DOHH2 (cell line): ENCODE measurements around the gene NCSTN.

Experiments
- H3F3A ChIP-seq: fragments of 200-600 bp; sonication (generic), shearing (Covaris generic); 2 replicates; pipeline ENCODE4 v1.6.0; 2016; ENCODE audit warnings: antibody characterized with exemption, mild to moderate bottlenecking; ENCODE audit not compliant: control insufficient read depth, insufficient read depth
- H3K27ac ChIP-seq: fragments of 200-600 bp; sonication (generic); 2 replicates; pipeline ENCODE4 v1.5.1; 2014; ENCODE audit warnings: low read depth, mild to moderate bottlenecking, low read length, moderate library complexity
- H3K27me3 ChIP-seq: fragments of 200-600 bp; sonication (generic); 2 replicates; pipeline ENCODE4 v1.6.1; 2014; ENCODE audit warnings: mild to moderate bottlenecking, low read length, mixed read lengths; ENCODE audit not compliant: control insufficient read depth
- H3K36me3 ChIP-seq: fragments of 200-600 bp; sonication (generic); 2 replicates; pipeline ENCODE4 v1.6.1; 2014; ENCODE audit warnings: mild to moderate bottlenecking, low read length, moderate library complexity, mixed read lengths; ENCODE audit not compliant: control insufficient read depth
- H3K4me1 ChIP-seq: fragments of 200-600 bp; sonication (generic); 2 replicates; pipeline ENCODE4 v1.6.1; 2014; ENCODE audit warnings: mild to moderate bottlenecking, low read length, mixed read lengths; ENCODE audit not compliant: control insufficient read depth
- H3K4me2 ChIP-seq: fragments of 200-600 bp; sonication (generic); 2 replicates; pipeline ENCODE4 v1.6.0; 2014; ENCODE audit warnings: mild to moderate bottlenecking, low read length, moderate library complexity
- H3K4me3 ChIP-seq: fragments of 200-600 bp; sonication (generic); 2 replicates; pipeline ENCODE4 v1.5.1; 2014; ENCODE audit warnings: mild to moderate bottlenecking, low read length, mixed read lengths
- H3K79me2 ChIP-seq: fragments of 200-600 bp; sonication (generic); 2 replicates; pipeline ENCODE4 v1.6.1; 2014; ENCODE audit warnings: mild to moderate bottlenecking, low read length, mixed read lengths; ENCODE audit not compliant: control insufficient read depth
- H3K9me2 ChIP-seq: fragments of 200-600 bp; sonication (generic); replicated peaks from 2 replicates; pipeline ENCODE4 v1.6.1; 2014; ENCODE audit warnings: mild to moderate bottlenecking, low read length, mixed read lengths; ENCODE audit not compliant: control insufficient read depth
- H3K9me3 ChIP-seq: fragments of 200-600 bp; sonication (generic); 2 replicates; pipeline ENCODE4 v1.6.1; 2014; ENCODE audit warnings: antibody characterized with exemption, low read length, mixed read lengths; ENCODE audit not compliant: control insufficient read depth, insufficient read depth
- H4K20me1 ChIP-seq: fragments of 200-600 bp; sonication (generic); 2 replicates; pipeline ENCODE4 v1.6.0; 2014; ENCODE audit warnings: low read depth, mild to moderate bottlenecking, antibody characterized with exemption, low read length, moderate library complexity; ENCODE audit not compliant: control insufficient read depth, insufficient read depth
- EZH2phosphoT487 ChIP-seq: fragments of 200-600 bp; sonication (generic); IDR thresholded peaks from 2 replicates; pipeline ENCODE4 v1.6.1; 2017; ENCODE audit warnings: borderline replicate concordance, mild to moderate bottlenecking, antibody characterized with exemption, low read length, moderate library complexity, mixed read lengths
- TF ChIP-seq, protein P1 (sequence below): fragments of 200-600 bp; sonication (generic); IDR thresholded peaks from one replicate; pipeline ENCODE4 v1.5.1; 2014; ENCODE audit warnings: antibody characterized with exemption, mild to moderate bottlenecking, low read depth, low read length; ENCODE audit not compliant: poor library complexity, severe bottlenecking

The NCSTN gene

DNA sequence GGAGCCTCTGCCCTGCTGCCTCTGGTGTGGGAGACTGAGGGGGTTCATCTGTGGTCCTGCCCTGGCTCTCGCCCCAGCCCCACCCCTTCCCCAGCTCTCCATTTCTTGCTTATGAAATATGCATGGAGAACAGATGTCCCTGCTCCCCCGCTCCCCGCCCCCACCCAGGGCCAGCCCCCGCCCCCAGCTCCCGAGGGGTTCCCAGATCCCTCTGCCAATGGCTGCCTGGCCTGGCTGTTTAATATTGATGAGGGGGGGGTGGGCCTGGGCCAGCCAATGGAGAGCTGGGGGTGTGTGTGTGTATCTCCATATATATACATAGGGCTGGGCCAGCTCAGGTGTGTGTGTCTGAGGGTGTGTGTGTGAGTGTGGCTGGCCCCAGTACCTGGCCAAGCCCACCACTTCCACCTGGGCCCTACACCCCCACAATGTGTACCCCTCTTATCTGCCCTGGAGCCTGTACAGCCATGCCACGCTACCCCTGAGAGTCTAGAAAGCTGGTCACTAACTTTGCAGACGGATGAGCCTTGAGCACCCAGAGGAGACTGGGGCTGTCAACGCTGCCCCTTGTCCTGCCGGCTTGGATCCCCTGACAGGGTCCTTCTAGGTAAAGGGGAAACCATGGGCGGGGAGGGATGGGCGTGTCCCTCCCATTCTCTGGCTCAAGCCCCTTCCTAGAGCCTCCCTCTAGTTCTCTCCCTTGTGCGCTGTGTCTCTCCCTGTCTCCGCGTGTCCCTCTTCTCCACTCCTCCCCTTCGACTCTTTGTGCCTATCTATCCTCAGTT lies 23.7 kb downstream of the NCSTN start, which contains the start of gene NHLH1:
NHLH1 (plus strand) TSS at position 341 of the 785 bp plus-strand sequence. CDS start 3,661 bp downstream, outside the sequence.
- TF ChIP-seq, protein P1, sequence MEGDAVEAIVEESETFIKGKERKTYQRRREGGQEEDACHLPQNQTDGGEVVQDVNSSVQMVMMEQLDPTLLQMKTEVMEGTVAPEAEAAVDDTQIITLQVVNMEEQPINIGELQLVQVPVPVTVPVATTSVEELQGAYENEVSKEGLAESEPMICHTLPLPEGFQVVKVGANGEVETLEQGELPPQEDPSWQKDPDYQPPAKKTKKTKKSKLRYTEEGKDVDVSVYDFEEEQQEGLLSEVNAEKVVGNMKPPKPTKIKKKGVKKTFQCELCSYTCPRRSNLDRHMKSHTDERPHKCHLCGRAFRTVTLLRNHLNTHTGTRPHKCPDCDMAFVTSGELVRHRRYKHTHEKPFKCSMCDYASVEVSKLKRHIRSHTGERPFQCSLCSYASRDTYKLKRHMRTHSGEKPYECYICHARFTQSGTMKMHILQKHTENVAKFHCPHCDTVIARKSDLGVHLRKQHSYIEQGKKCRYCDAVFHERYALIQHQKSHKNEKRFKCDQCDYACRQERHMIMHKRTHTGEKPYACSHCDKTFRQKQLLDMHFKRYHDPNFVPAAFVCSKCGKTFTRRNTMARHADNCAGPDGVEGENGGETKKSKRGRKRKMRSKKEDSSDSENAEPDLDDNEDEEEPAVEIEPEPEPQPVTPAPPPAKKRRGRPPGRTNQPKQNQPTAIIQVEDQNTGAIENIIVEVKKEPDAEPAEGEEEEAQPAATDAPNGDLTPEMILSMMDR: no peak
- H3K27ac ChIP-seq: no peak within 1 kb of the TSS
- H3K36me3 ChIP-seq: no peaks in the 10 kb centered on the region
- H3F3A ChIP-seq: no peaks in the 10 kb centered on the region
- H3K4me3 ChIP-seq: no peak within 1 kb of the TSS
- H3K9me3 ChIP-seq: no peaks in the 10 kb centered on the region
- peaks cover 20% of the 10 kb centered on the region for H3K27me3 ChIP-seq
- no peaks in the 10 kb centered on the region for H3K79me2 ChIP-seq
- no peak within 1 kb of the TSS for H3K4me2 ChIP-seq
- H3K9me2 ChIP-seq: no peaks in the 10 kb centered on the region
- H4K20me1 ChIP-seq: no peaks in the 10 kb centered on the region
- no peaks in the 10 kb centered on the region for H3K4me1 ChIP-seq

DNA sequence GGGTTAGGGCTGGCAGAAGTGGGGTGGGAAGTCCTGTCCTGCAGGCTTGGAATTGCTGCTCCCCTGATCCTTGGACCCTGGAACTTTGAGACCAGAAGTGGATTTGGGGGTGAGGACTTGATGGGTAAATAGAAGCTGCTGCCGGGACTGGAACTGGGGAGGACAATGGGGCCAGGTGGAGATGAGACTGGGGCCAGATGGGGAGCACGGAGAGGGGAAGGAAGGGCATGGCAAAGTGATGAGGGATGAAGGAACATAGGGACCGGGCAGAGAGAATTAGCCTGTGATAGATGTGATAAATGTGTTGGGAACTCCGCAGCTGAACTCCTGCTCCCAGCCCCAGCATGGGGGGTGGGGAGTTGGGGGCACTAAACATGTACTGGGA lies 24.3 kb downstream of the NCSTN start:
- H3K36me3 ChIP-seq: no peaks in the 10 kb centered on the region
- no peaks in the 10 kb centered on the region for H4K20me1 ChIP-seq
- no peaks in the 10 kb centered on the region for H3K9me2 ChIP-seq
- no peaks in the 10 kb centered on the region for H3K4me1 ChIP-seq
- no peak overlapping the region for H3K4me2 ChIP-seq
- TF ChIP-seq EZH2phosphoT487: no peak
- TF ChIP-seq, protein P1: no peak
- H3K27ac ChIP-seq: no peak overlapping the region
- H3K9me3 ChIP-seq: no peaks in the 10 kb centered on the region
- no peaks in the 10 kb centered on the region for H3F3A ChIP-seq
- no peaks in the 10 kb centered on the region for H3K79me2 ChIP-seq
- H3K27me3 ChIP-seq: peaks cover 20% of the 10 kb centered on the region
- no peak overlapping the region for H3K4me3 ChIP-seq

DNA sequence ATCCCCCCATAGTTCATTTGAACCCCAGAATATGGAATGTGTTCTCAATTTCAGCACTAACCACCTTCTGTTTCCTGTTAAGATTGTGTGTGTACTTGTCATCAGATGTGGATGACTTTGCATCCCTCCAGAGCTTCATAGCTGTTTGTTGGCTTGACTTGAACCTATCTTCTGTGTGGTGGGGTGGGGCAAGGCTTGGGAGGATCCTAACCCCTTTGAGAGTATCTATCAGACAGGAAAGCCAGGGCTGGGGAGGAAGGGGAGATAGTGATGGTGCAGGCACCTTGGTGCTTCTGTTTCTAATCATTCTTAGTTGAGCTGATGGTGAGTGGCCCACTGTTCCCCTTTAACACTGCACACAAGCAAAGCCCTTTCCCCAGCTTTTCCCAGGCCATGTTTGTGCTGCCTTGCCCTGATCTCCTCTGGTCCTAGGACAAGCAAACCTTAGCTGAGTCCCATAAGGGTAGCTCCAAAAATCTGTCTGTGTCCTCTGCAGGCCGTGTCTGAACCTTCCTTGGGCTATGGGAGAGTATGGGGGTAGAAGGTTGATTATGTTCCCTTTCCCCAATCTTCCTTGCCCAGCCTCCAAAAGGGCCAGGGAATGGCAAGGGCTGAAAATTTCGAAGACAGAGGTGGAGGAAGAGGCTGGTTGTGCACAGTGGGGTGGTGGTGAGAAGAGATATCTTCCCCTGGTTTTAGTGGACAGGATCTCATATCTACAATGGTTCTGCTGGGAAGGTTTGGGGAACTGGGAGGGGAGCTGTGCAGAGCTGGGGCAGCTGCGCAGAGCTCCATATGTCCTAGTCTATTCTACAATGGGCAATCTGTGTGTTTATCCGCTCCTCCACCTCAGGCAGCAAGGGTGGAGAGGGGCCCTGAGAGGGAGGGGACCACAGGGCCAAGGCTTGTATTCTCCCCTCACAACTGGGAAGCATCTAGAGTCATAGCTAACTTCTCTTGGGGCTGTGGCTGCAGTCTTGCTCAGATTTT lies 25.0 kb downstream of the NCSTN start:
- Histone ChIP-seq H3K4me3 (no peak overlapping the region), H3K4me1 (no peaks in the 10 kb centered on the region), H4K20me1 (no peaks in the 10 kb centered on the region), H3K27me3 (peaks cover 20% of the 10 kb centered on the region), H3K9me3 (no peaks in the 10 kb centered on the region), H3K9me2 (no peaks in the 10 kb centered on the region), H3F3A (no peaks in the 10 kb centered on the region), H3K4me2 (no peak overlapping the region), H3K27ac (no peak overlapping the region), H3K79me2 (no peaks in the 10 kb centered on the region), H3K36me3 (no peaks in the 10 kb centered on the region)
- TF ChIP-seq, protein P1: no peak
- TF ChIP-seq EZH2phosphoT487: no peak
